HG02759 (cell line): Measurements from ENCODE around the gene RPL9.
A peak's percentile ranks its signal among the peaks of the same experiment; 100 is the strongest.
"Not testable (repeated sequence)": the region's sequence is repeated elsewhere in the genome, so short reads cannot be mapped to it uniquely, and the experiment has no call there.

Source experiments
- ATAC-seq: cut with Tn5 transposase; IDR thresholded peaks from one replicate; pipeline ENCODE4 v1.9.1; 2021; ENCODE audit warnings: mild to moderate bottlenecking, moderate library complexity; ENCODE audit not compliant: unreplicated experiment

Gene RPL9

DNA sequence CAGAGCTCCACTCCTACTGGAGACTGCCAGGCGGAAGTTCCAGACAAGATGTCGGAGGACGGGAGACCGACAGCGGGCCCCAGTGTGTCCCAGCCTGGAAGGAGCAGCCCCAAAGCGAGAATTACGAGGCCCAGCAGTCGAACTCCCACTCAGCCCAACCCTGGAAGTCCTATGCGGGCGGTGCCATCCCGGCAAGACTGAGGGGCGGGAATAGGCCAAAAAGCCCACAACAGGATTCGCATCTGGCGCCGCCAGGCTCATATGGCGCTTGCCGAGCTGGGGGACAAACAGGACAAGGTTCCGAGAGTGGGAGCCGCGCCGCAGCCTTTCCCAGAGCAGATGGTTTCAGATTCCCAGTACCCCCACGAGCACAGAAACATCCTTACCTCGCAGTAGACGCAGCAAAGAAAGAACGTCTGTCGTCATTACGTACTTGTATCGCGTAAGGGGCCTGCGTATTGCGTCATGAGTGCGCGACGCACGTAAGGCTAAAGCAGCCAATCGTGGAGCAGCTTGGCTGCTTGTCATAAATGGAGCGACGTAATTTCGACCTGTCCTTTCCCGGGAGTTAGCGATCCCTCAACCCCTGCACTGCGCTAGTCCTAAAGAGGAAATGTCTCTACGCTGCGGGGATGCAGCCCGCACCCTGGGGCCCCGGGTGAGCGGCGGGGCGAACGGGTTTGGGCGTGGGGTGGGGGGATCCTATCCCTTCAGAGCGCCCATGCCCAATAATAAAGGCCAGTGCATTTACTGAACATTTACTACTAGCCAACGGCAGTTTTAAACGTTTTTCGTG is at the start of gene RPL9, which contains the start of gene LIAS:
Gene RPL9, minus strand, starts transcription at position 418 of the 796 bp plus-strand sequence. CDS start 483 bp downstream, outside the sequence.
Gene LIAS, plus strand, starts transcription at position 552 of the 796 bp plus-strand sequence. Its CDS starts 62 bp downstream, at position 614.
- peak; percentile 88 for ATAC-seq

DNA sequence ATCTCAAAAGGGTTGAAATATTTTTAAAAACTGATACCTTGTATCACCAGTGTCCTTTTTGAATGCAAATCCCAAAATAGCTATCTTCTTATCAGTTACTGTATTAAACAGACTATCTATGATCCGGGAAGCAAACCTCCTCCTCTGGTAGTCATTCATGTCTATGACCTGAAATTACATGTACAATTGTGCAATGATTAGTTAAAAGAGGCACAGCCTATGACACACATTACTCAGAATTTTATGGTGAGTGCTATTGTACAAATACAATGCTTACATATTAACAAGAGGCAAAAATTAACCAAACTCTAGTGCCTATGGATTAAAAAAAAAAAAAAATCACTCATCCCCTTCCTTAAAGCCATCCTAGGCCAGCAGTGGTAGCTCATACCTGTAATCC is 46.9 kb upstream of the RPL9 start:
- no peak for ATAC-seq

DNA sequence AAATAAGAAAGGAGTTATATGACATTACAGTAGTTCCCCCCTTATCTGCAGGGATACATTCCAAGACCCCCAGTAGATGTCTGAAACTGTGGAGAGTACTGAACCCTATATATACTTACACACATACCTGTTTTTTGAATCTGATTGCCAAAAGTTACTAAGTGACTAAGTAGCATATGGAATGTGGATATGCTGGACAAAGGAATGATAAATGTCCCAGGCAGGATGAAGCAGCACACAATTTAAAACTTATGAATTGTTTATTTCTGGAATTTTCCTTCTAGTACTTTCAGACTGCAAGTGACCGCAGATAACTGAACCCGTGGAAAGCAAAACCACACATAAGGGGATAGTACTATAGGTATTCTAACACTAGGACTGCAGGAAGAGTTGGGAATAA is 45.8 kb upstream of the RPL9 start:
- ATAC-seq = no peak

DNA sequence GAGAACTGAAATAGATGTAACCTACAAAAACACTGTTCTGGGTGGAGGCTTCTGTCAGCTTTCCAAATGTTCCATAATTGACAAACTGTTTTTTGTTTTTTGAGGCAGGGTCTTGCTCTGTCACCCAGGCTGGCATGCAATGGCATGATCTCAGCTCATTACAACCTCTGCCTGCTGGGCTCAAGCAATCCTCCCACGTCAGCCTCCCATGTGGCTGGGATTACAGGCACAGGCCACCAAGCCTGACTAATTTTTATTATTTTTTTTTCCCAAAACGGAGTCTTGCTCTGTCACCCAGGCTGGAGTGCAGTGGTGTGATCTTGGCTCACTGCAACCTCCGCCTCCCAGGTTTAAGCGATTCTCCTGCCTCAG is 43.9 kb upstream of the RPL9 start:
- not testable (repeated sequence) for ATAC-seq

DNA sequence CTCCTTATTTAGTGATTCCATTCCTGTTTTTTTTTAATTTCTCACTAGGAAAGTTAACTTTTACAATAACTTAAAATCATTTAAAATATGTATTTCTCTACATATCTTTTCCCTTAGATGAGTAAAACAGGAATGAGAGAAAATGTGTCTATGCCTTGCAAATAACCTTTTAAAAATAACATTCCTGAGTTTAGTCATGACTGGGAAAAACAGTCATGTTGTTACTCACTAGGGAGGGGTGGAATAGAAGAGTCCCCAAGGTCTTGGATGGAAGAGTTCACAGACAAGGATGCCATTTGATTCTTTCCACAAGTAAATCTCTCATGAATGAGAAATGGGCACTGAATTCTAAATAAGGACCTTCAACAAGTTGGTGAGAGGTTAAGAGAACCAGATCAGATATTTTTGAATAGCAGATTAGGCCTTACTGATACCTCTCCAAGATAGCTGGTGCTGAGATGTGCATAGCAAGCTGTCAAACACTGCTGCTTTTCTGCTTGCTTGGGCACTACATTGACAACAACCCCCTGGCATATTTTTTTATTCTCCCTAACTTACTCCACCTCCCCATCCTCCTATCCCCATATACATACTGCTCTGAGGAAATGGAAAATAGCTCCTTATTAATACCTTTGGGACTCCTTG is 43.4 kb upstream of the RPL9 start:
- no peak for ATAC-seq

DNA sequence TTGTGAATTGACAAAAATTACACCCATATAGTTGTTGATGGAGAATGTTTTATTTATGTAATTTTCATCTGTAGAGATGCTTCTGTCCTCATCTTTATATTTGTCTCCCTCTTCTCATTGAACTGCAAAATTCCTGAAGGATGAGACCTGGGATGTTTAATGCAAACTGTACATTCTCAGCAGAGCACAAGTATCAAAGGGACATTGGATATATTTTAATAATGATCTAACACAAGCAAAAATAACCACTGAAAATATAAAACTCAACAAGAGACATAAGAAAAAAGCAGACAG is 40.0 kb upstream of the RPL9 start:
- no peak for ATAC-seq

DNA sequence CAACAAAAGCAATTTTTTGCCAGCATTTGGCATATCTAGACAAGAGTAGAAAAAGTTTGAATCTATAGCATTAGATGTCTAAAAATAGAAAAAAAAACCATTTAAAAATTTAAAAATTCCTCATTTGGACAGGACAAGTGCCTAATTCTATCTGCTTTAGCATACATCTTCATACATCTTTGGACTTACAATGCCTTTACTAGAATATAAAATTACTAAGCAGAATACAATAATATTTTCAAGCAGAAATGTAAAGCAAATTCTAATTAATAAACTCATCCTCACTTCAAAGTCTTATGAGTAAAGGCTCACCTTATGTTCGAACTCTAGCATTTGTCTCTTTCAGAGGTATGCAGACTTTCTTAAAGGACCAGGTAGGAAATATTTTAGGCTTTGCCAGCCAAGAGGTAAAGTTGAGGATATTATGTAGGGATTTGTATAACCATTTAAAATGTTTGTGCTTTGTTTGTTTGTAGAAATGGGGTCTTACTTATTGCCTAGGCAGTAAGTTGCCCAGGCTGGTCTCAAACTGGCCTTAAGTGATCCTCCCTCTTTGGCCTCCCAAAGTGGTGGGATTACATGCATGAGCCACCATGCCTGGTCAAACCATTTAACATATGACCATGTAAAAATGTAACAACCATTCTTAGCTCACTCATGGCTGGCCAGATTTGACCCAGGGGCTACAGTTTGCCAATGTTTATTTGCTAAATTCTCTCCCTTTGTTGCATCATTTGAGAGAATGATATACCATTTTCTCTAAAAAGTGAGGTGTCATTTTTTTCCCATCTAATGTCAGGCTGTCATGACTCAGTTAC is 39.4 kb upstream of the RPL9 start:
- ATAC-seq = no peak

DNA sequence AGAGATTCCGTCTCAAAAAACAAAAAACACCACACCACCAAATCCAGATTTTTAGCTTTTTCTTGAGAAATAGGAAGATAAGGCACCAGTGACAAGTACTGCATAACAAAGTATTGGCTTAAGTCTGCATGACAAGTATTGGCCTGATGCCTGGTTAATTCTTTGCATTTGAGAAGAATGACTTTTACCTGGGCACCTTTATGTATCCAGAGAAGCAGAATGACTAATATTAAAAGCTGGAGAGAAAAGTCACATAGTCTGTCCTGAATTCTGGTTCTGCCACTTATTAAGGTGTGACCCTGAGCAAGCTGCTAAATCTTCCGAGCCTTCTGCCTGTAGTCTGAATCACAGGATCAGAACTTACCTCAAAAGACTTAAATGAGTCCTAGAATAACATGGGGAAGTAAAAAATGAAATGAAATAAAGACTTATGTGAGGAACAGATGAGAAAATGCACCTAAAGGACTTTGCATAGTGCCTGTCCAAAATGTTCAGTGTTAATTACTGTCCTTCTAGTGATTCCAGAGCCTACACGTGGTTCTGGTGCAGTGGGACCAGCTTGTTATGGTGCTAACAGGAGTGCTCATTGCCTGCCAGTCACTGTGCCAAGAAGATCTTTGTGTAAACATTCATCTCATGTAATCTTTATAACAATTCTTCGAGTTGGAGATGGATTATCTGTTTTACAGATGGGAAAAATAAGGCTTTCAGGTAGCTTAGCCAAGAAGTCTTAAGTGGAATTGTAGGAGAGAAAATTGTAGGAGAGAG is 36.9 kb upstream of the RPL9 start:
- ATAC-seq = no peak

DNA sequence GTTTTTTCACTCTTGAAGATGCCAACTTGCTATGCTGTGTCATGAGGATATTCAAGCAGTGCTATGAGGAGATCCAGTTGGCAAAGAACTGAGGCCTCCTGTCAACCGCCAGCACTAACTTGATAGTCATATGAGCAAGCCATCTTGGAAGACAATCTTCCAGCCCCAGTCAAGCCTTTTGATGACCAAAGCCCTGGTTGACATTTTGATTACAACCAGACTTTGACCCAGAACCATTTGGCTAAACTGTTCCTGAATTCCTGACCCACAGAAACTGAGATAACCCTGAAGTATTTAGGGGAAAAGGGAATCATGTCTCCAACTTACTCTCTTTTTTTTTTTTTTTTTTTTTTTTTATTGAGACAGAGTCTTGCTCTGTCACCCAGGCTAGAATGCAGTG is 35.6 kb upstream of the RPL9 start:
- ATAC-seq = no peak

DNA sequence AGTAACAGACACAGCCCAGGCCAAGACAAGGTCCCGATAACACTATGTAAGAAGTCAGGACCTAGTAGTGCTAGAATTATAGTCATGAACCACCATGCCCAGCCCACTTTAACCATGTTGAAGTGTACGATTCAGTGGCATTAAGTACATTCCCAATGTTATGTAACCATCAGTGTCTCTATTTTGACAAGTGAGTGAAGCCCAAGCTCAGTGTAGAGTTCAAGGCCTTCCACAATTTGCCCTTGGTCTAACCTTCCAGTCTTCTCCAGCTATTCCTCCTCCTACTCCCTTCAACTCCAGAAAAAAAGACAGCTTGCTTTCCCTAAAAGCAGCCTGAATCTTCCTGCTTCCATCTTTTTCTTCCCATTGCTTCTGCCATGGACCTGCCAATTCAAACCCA is 31.6 kb upstream of the RPL9 start:
- ATAC-seq = no peak

DNA sequence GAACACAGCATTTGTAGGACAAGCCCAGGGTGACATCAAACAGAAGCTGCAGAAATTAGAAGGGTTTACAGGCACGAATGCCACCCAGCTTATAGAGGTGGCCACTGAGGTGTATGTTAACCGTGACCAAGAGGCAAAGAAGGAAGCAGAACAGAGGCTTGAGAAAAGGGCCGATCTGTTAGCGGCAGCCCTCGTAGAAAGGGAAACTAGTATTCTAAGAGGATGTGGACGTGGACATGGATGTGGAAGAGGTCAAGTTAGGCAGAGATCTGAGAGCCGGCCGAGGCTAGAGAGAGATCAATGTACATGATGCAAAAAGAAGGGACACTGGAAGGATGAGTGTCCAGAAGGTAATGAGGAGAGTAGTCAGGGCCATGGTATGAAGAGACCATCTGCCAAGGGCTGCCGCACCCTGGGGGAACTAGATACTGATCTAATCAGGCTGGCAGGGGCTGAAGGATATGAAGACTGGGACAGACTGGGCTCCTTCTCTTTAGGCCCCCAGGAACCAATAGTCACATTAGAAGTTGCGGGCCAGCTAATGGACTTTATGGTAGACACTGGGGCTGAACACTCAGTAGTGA is 27.6 kb upstream of the RPL9 start:
- ATAC-seq = no peak

DNA sequence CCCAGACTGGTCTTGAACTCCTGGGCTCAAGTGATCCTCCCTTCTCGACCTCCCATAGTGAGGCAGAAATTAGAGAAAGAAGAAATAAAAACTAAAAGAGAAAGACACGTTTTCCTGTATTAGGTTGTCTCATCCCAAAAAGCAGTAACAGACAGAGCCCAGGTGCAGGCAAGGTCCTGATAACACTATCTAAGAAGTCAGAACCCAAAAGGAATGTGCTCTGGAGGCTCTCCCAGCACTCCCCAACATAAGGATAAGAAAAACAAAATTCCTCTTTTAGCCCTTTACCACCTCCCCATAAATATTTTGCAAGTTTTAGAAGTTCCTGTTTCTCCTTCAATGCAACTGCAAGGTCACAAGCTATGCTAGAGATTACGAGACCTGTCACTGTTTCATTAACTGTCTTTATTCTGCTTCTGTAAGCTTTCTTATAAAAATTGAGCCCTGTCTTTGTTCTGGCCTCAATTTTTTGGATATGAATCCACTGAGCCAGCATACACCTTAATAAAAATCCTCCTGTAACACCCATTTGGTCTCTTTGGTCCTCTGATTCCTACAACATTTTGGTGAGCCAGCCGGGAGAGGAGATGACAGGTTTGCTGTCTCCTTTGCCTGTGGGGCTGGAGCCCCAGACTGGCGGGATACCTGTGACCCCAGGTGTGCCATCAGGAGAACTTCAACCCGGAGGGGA is 26.0 kb upstream of the RPL9 start:
- ATAC-seq = no peak

DNA sequence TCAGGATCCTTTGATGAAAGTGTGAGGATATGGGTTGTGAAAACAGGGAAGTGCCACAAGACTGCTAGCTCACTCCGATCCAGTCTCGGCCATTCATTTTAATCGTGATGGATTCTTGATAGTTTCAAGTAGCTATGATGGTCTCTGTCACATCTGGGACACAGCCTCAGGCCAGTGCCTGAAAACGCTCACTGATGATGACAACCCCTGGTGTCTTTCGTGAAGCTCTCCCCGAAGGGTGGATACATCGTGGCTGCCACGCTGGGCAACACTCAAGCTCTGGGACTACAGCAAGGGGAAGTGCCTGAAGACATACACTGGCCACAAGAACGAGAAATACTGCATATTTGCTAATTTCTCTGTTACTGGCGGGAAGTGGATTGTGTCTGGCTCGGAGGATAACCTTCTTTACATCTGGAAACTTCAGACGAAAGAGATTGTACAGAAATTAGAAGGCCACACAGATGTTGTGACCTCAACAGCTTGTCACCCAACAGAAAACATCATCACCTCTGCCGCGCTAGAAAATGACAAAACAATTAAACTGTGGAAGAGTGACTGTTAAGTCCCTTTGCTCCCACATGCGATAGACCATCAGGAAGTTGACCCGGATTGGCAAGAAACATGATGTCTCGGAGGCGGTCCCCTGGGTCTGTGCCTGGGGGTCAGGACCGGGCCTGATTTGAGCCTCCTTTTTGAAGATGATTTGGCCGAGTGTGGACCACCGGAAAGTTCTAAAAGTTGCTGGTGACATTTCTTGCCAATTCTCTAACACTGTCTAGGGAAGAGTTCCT is 22.4 kb upstream of the RPL9 start:
- ATAC-seq = no peak

DNA sequence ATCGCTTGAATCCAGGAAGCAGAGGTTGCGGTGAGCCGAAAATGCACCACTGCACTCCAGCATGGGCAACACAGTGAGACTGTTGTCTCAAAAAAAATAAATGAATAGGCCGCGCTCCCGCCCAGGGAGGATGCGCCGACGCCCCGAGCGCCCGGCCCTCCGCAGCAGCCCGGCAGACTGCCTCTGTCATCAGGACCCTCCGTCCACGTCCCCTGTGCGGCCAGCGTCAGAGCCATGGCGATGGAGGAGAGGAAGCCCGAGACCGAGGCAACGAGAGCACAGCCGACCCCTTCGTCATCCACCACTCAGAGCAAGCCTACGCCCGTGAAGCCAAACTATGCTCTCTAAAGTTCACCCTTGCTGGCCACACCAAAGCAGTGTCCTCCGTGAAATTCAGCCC is 21.5 kb upstream of the RPL9 start:
- no peak for ATAC-seq

DNA sequence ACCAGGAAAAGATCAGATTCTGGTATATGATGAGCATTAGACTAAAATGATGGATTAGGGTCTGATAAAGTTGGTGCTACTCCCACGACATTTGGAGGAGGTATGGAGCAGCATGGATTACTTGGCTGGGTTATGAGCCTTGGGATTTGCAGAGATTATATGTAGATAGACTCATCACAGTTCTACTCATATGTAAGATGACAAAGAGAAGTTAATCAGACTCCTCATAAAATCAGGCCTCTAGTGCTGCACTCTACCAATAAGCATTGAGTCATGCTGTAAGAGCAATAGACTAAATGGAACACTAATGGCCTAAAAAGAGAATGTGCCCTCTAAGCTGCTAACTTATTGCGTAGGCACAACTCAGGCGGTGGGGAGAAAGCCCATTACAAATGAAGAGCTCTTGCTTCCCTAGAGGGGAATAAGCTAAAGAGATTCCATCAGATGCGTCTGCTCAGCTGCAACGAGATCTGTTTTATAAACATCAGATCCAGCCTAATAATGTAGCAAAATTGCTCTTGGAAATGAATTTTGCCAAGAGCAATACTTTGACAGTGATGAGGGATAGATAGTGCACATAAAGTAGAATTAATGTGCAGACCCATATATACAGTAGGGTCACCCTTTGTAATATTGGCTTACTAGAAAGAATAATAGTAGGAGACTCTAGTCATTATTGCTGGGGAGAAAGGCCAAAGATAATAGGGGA is 17.6 kb upstream of the RPL9 start:
- ATAC-seq = no peak

DNA sequence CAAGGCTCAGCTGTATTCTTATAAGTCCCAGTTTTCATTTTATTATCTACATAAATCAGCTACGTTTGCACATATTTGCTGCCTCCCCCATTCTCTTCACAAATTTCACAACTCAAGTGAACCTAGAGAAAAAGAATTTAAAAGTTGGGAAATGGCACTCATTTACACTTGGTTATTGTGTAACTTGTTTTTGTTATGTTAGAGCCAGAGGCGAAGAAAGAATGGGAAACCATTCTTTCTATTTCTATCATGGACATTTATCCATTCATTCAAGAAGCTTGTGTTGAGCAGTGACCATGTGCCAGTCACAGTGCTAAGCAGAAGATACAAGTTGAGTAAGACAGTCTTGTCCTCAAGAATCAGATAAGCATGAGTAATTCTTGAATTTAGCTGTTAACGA is 13.7 kb upstream of the RPL9 start:
- no peak for ATAC-seq

DNA sequence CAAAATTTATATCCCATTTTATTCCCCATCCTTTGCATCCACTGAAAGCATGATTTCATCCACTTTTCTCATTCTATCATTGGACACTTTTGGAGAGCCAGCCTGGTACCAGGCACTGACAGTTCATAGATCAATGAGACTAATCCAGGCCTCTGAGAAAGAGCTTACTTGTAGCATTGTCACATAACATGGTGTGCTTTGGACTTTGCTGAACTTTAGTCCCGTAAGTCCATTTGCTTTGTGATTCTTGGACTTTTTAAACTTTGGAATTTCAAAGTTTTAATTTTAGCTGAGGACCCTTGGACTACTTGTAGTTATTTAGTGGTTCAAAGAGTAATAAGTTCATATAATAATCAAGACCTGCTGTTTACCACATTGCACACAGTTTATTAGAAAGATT is 11.7 kb upstream of the RPL9 start:
- ATAC-seq = no peak

DNA sequence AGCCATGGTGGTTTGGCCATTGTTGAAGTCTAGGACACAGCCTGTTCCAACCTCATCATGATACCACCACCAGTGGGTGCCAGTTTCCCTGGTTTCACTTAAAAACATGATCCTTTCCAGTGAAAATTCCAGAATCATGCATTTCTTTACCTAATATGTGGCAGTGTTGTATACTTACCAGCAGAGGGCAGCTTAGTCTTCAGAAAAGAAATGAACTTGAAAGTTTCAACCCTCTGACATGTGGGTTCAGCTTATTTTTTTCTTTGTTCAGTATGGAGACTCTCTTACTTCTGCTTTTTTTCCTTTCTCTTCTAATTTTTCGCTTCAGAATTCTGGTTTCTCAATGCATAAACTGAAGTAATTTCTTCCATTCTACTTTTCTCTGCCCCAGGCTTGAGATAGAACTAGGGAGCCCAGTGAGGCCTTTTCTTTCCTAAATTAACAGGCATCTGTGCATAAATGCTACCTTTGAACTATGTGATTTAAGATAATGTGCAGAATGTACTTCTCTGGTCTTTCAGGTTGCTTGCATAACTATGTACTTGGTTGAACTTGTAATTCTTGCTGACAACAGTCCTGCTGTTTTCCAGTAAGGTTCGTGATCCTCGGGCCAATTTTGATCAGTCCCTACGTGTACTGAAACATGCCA is 10.8 kb upstream of the RPL9 start:
- ATAC-seq = peak; percentile 68
